Gastrocnemius medialis (tissue), 4 donors: ENCODE results near the gene TTC23.

Source experiments
- CTCF ChIP-seq, 5 experiments: fragments of 450-650 bp in 3 of 5; fragments of 200-600 bp in 2 of 5; sonication (generic) in 2 of 5; IDR thresholded peaks in 4 of 5; conservative IDR thresholded peaks in 1 of 5; 1 replicate in 4 of 5; 2 replicates in 1 of 5; pipeline ENCODE4 v1.5.1; 2016 to 2019; ENCODE audit warnings: antibody characterized with exemption in 5 of 5, mild to moderate bottlenecking in 3 of 5, moderate library complexity in 3 of 5
- POLR2A ChIP-seq, 2 donors: fragments of 450-650 bp; IDR thresholded peaks; one replicate each; pipeline ENCODE4 v1.6.1; 2017; ENCODE audit warnings: antibody characterized with exemption in 2 of 2, mild to moderate bottlenecking in 2 of 2, moderate library complexity in 2 of 2

- TF ChIP-seq CTCF (IDR thresholded peaks at IDR 0.05 in 4 of 5, conservative IDR thresholded peaks at IDR 0.05 in 1 of 5): no peak
- TF ChIP-seq POLR2A (IDR thresholded peaks at IDR 0.05): no peak
These were observed 29.9 kb upstream of the TTC23 start for GRCh38 chr15:99279290-99279689.
